ENCODE results near the gene GSK3A. TPM values are rescaled to one million over a fixed set of nuclear protein-coding genes. Genes with fewer than 3 reads are reported as not detected.
A peak's percentile ranks its signal among the peaks of the same experiment; 100 is the strongest.

GSK3A gene
- total and polyA plus RNA-seq, 2 of the 8 experiments (the other 6 are each of a cell fraction or from before 2014, with no cell fraction given) = 55.3 to 84.0 TPM

DNA sequence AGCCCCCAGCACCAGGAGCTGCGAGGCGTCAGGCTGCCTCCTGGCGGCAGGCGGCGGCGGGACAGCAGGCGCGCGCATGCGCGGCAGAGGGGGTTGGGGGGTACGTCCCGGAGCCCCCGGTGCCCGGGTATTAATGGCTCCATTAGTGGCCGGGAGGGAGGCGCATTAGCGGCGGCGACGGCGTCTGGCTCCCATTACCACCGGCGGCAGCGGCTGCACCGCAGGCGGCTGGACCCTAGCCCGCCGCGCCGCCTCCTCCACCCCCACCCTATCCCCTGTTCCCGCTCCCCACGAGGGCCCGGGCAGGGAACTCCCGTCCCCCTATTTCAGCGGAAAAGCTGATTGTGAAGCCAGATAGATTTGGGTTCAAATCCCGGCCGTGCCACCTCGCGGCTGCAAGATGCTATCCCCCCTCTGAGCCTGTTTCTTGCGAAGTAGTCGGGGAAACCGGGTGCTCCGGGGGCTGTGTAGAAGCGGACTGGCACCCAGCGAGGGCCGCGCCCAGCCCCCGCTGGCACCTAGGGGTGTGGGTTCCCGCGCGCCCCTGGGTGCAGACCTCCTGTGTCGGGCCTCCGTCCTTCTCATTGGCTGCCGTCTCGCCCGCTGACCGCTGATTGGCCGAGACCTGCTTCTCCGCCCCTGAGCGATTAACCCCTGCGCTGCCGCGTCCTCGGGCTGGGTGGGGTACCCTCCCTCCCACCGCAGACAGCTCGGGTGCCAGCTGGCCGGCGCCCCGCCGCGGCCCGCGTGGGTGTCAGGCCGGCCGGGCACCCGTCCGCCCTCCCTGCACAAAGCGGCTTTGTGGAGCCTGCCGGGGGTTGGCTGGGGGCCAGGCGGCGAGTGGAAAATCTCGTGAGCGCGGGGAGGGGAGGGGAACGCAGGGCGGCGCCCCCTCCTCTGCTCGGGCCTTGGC is 37.8 kb upstream of the GSK3A start (continued):
- TF ChIP-seq, protein P1, sequence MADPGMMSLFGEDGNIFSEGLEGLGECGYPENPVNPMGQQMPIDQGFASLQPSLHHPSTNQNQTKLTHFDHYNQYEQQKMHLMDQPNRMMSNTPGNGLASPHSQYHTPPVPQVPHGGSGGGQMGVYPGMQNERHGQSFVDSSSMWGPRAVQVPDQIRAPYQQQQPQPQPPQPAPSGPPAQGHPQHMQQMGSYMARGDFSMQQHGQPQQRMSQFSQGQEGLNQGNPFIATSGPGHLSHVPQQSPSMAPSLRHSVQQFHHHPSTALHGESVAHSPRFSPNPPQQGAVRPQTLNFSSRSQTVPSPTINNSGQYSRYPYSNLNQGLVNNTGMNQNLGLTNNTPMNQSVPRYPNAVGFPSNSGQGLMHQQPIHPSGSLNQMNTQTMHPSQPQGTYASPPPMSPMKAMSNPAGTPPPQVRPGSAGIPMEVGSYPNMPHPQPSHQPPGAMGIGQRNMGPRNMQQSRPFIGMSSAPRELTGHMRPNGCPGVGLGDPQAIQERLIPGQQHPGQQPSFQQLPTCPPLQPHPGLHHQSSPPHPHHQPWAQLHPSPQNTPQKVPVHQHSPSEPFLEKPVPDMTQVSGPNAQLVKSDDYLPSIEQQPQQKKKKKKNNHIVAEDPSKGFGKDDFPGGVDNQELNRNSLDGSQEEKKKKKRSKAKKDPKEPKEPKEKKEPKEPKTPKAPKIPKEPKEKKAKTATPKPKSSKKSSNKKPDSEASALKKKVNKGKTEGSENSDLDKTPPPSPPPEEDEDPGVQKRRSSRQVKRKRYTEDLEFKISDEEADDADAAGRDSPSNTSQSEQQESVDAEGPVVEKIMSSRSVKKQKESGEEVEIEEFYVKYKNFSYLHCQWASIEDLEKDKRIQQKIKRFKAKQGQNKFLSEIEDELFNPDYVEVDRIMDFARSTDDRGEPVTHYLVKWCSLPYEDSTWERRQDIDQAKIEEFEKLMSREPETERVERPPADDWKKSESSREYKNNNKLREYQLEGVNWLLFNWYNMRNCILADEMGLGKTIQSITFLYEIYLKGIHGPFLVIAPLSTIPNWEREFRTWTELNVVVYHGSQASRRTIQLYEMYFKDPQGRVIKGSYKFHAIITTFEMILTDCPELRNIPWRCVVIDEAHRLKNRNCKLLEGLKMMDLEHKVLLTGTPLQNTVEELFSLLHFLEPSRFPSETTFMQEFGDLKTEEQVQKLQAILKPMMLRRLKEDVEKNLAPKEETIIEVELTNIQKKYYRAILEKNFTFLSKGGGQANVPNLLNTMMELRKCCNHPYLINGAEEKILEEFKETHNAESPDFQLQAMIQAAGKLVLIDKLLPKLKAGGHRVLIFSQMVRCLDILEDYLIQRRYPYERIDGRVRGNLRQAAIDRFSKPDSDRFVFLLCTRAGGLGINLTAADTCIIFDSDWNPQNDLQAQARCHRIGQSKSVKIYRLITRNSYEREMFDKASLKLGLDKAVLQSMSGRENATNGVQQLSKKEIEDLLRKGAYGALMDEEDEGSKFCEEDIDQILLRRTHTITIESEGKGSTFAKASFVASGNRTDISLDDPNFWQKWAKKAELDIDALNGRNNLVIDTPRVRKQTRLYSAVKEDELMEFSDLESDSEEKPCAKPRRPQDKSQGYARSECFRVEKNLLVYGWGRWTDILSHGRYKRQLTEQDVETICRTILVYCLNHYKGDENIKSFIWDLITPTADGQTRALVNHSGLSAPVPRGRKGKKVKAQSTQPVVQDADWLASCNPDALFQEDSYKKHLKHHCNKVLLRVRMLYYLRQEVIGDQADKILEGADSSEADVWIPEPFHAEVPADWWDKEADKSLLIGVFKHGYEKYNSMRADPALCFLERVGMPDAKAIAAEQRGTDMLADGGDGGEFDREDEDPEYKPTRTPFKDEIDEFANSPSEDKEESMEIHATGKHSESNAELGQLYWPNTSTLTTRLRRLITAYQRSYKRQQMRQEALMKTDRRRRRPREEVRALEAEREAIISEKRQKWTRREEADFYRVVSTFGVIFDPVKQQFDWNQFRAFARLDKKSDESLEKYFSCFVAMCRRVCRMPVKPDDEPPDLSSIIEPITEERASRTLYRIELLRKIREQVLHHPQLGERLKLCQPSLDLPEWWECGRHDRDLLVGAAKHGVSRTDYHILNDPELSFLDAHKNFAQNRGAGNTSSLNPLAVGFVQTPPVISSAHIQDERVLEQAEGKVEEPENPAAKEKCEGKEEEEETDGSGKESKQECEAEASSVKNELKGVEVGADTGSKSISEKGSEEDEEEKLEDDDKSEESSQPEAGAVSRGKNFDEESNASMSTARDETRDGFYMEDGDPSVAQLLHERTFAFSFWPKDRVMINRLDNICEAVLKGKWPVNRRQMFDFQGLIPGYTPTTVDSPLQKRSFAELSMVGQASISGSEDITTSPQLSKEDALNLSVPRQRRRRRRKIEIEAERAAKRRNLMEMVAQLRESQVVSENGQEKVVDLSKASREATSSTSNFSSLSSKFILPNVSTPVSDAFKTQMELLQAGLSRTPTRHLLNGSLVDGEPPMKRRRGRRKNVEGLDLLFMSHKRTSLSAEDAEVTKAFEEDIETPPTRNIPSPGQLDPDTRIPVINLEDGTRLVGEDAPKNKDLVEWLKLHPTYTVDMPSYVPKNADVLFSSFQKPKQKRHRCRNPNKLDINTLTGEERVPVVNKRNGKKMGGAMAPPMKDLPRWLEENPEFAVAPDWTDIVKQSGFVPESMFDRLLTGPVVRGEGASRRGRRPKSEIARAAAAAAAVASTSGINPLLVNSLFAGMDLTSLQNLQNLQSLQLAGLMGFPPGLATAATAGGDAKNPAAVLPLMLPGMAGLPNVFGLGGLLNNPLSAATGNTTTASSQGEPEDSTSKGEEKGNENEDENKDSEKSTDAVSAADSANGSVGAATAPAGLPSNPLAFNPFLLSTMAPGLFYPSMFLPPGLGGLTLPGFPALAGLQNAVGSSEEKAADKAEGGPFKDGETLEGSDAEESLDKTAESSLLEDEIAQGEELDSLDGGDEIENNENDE (IDR thresholded peaks at IDR 0.05; ENCODE audit: insufficient replicate concordance, low read length) = no peak
- no peak for TF ChIP-seq BCL11A (IDR thresholded peaks at IDR 0.05; ENCODE audit: low read depth in 2 of 2, low read length in 2 of 2)
- no peak for TF ChIP-seq CHD1 (IDR thresholded peaks at IDR 0.05; ENCODE audit: low read depth, low read length)
- no peak for TF ChIP-seq BRCA1 (IDR thresholded peaks at IDR 0.05; ENCODE audit: low read depth, low read length)
- no peak for TF ChIP-seq SP2 (IDR thresholded peaks at IDR 0.05; ENCODE audit: low read length)
- no peak for TF ChIP-seq TCF12 (IDR thresholded peaks at IDR 0.05; ENCODE audit: low read depth, low read length)
- no peak for TF ChIP-seq RFX5 (IDR thresholded peaks at IDR 0.05; ENCODE audit: borderline replicate concordance, low read depth, low read length)
- no peak for TF ChIP-seq SIX5 (IDR thresholded peaks at IDR 0.05; ENCODE audit: low read depth, low read length)
- TF ChIP-seq, protein P2, sequence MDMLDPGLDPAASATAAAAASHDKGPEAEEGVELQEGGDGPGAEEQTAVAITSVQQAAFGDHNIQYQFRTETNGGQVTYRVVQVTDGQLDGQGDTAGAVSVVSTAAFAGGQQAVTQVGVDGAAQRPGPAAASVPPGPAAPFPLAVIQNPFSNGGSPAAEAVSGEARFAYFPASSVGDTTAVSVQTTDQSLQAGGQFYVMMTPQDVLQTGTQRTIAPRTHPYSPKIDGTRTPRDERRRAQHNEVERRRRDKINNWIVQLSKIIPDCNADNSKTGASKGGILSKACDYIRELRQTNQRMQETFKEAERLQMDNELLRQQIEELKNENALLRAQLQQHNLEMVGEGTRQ (IDR thresholded peaks at IDR 0.05; ENCODE audit: low read length) = no peak
- TF ChIP-seq POLR2A (IDR thresholded peaks at IDR 0.05; ENCODE audit: control extremely low read depth in 1 of 2, low read depth in 2 of 2, low read length in 2 of 2) = peak in 1 of 2 experiments; percentile 56; a peak in 2 of 3 replicates
